ENCODE data around the gene ODAD4.

ODAD4 gene

GRCh38 chr17:41937970-41938954 lies 7.8 kb downstream of the ODAD4 start:
- in situ Hi-C loops (cut with MboI; ENCODE audit: low sequenced_read_pairs) = no loop called here

GRCh38 chr17:41939044-41939692 lies 8.8 kb downstream of the ODAD4 start:
- in situ Hi-C loops (cut with MboI; ENCODE audit: low sequenced_read_pairs) = no loop called here

GRCh38 chr17:41939693-41940090 lies 9.3 kb downstream of the ODAD4 start:
- in situ Hi-C loops (cut with MboI; ENCODE audit: low sequenced_read_pairs) = no loop called here

GRCh38 chr17:41941168-41941567 lies 10.8 kb downstream of the ODAD4 start:
- in situ Hi-C loops (cut with MboI; ENCODE audit: low sequenced_read_pairs) = no loop called here

GRCh38 chr17:41942626-41943373 lies 12.4 kb downstream of the ODAD4 start:
- in situ Hi-C loops (cut with MboI; ENCODE audit: low sequenced_read_pairs) = no loop called here

- in situ Hi-C loops (cut with MboI; ENCODE audit: low sequenced_read_pairs) = no loop called here
Observed at GRCh38 chr17:41943492-41943891, 13.1 kb downstream of the ODAD4 start.

- in situ Hi-C loops (cut with MboI; ENCODE audit: low sequenced_read_pairs) = no loop called here
Observed at GRCh38 chr17:41944943-41945342, 14.5 kb downstream of the ODAD4 start.

- in situ Hi-C loops (cut with MboI; ENCODE audit: low sequenced_read_pairs) = no loop called here
Observed at GRCh38 chr17:41948762-41949460, 18.5 kb downstream of the ODAD4 start.

GRCh38 chr17:41956522-41956921 lies 26.1 kb downstream of the ODAD4 start:
- in situ Hi-C loops (cut with MboI; ENCODE audit: low sequenced_read_pairs) = no loop called here

- in situ Hi-C loops (cut with MboI; ENCODE audit: low sequenced_read_pairs) = no loop called here
Observed at GRCh38 chr17:41957031-41957868, 26.8 kb downstream of the ODAD4 start.

- in situ Hi-C loops (cut with MboI; ENCODE audit: low sequenced_read_pairs) = no loop called here
Observed at GRCh38 chr17:41957869-41958439, 27.5 kb downstream of the ODAD4 start.

- in situ Hi-C loops (cut with MboI; ENCODE audit: low sequenced_read_pairs) = no loop called here
Observed at GRCh38 chr17:41959030-41959335, 28.6 kb downstream of the ODAD4 start.

- in situ Hi-C loops (cut with MboI; ENCODE audit: low sequenced_read_pairs) = loop anchor here (10.0 kb wide), 1 partner anchor 155 kb away; the partner anchor contains the start of gene DHX58
Observed at GRCh38 chr17:41959336-41960095, 29.1 kb downstream of the ODAD4 start.

GRCh38 chr17:41962111-41962510 lies 31.7 kb downstream of the ODAD4 start:
- in situ Hi-C loops (cut with MboI; ENCODE audit: low sequenced_read_pairs) = loop anchor here (10.0 kb wide), 1 partner anchor 153 kb away; the partner anchor contains the start of gene DHX58

- in situ Hi-C loops (cut with MboI; ENCODE audit: low sequenced_read_pairs) = loop anchor here (10.0 kb wide), 1 partner anchor 152 kb away; the partner anchor contains the start of gene DHX58
Observed at GRCh38 chr17:41962768-41963434, 32.5 kb downstream of the ODAD4 start.

- in situ Hi-C loops (cut with MboI; ENCODE audit: low sequenced_read_pairs) = loop anchor here (10.0 kb wide), 1 partner anchor 149 kb away; the partner anchor contains the start of gene DHX58
Observed at GRCh38 chr17:41965694-41966462, 35.5 kb downstream of the ODAD4 start.

GRCh38 chr17:41966463-41967140 lies 36.2 kb downstream of the ODAD4 start, which contains the start of gene CNP:
TSS of gene CNP (plus strand) at chr17:41966795. CDS start at chr17:41966885, 90 bp downstream.
- in situ Hi-C loops (cut with MboI; ENCODE audit: low sequenced_read_pairs) = loop anchor here (10.0 kb wide), 1 partner anchor 148 kb away; the partner anchor contains the start of gene DHX58
